Mesodermal cell (in vitro differentiated cells): ENCODE results near the gene MFSD12.
A peak's percentile ranks its signal among the peaks of the same experiment; 100 is the strongest.
"Not testable (repeated sequence)": the region's sequence is repeated elsewhere in the genome, so short reads cannot be mapped to it uniquely, and the experiment has no call there.

ENCODE experiments used
- H3K27ac ChIP-seq: 2 replicates; pipeline ENCODE4 v1.7.0; 2013; ENCODE audit warnings: mild to moderate bottlenecking, low read depth, low read length, moderate library complexity; ENCODE audit not compliant: severe bottlenecking
- H3K36me3 ChIP-seq: 2 replicates; pipeline ENCODE4 v1.7.1; 2013; ENCODE audit warnings: mild to moderate bottlenecking, low read length, moderate library complexity; ENCODE audit not compliant: control insufficient read depth, insufficient read depth
- H3K4me1 ChIP-seq: one replicate; pipeline ENCODE4 v1.7.1; 2013; ENCODE audit warnings: mild to moderate bottlenecking, low read length; ENCODE audit not compliant: insufficient read depth, control insufficient read depth, poor library complexity, severe bottlenecking
- H3K4me3 ChIP-seq: 2 replicates; pipeline ENCODE4 v1.7.0; 2013; ENCODE audit warnings: low read length, control low read depth, mild to moderate bottlenecking; ENCODE audit not compliant: insufficient read depth, poor library complexity, severe bottlenecking; ENCODE audit errors: extremely low read depth
- H3K9me3 ChIP-seq: 2 replicates; pipeline ENCODE4 v1.7.1; 2013; ENCODE audit warnings: mild to moderate bottlenecking, low read length, moderate library complexity; ENCODE audit not compliant: control insufficient read depth
- WGBS, 2 experiments: methylation state at CpG; one replicate each; pipeline ENCODE4 v1.1.5; 2013; ENCODE audit warnings: missing lambda C conversion rate in 2 of 2; ENCODE audit not compliant: insufficient coverage in 2 of 2; 5-methylcytosine and 5-hydroxymethylcytosine counted together

Gene MFSD12

DNA sequence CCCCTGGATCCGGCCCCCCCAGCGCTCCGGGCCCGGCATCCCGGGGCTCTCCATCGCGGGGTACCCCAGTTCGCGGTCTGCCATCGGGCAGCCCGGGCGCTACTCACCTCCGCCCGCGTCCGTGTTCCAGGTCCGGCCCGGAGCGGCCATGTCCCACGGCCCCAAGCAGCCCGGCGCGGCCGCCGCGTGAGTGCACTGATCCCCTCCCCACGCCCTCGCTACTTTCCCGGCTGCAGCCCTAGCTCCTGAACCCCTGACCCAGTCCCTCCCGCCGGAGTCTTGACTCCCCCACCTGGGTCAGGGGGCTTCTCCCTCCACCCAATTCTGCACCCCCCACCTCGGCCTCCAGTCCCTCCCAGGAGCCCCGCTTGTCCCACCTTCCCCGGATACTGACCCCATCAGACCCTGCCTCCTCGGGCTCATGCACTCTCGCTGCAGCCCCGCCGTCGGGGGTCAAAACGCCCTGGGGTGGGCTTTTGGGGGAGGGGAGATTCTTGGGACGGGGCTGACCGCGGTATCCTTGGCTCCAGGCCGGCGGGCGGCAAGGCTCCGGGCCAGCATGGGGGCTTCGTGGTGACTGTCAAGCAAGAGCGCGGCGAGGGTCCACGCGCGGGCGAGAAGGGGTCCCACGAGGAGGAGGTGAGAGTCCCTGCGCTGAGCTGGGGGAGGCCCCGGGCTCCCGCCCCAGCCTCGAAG lies 15.9 kb upstream of the MFSD12 start:
- Histone ChIP-seq H3K4me1 (peaks cover 16% of the 10 kb centered on the region), H3K36me3 (peaks cover 20% of the 10 kb centered on the region), H3K27ac (peak overlapping the region; percentile 66), H3K4me3 (peak overlapping the region; percentile 92), H3K9me3 (no peaks in the 10 kb centered on the region)
- 1% methylated on average over 36 to 58 of the region's 60 CpGs for whole genome bisulfite sequencing, 2 experiments

- Histone ChIP-seq H3K36me3 (peaks cover 20% of the 10 kb centered on the region), H3K4me3 (peak within 1 kb of the TSS; percentile 92), H3K27ac (peak within 1 kb of the TSS; percentile 66), H3K4me1 (peaks cover 16% of the 10 kb centered on the region), H3K9me3 (no peaks in the 10 kb centered on the region)
- WGBS, 2 experiments = 0 to 1% methylated on average over 2 to 14 of the region's 30 CpGs
Measured at GRCh38 chr19:3572855-3573161, 15.4 kb upstream of the MFSD12 start, which contains the start of gene HMG20B. TSS of gene HMG20B (plus strand) at chr19:3572944. CDS start at chr19:3573310, 366 bp downstream.

GRCh38 chr19:3572132-3572854 lies 14.9 kb upstream of the MFSD12 start:
- Histone ChIP-seq H3K4me1 (peaks cover 16% of the 10 kb centered on the region), H3K4me3 (peak overlapping the region; percentile 92), H3K36me3 (peaks cover 20% of the 10 kb centered on the region), H3K9me3 (no peaks in the 10 kb centered on the region), H3K27ac (peak overlapping the region; percentile 36)
- 4 to 9% methylated on average over 28 to 45 of the region's 48 CpGs for WGBS, 2 experiments

DNA sequence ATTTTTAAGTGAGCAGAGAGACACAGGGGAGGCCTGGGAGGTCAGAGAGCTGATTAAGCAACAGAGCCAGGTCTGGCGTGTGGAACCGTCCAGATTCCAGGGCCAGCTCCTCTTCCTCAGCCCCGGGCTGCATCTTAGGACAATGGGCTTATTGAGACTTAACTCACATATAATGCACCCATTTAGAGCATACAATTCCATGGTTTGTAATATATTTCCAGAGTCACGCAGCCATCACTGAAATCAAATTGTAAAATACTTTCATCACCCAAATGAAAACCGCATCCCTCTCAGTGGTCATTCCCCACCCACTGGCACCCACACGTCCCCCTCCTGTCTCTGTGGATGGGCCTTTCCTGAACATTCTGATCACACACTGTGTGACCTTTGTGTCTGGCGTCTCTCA lies 13.2 kb upstream of the MFSD12 start:
- no peaks in the 10 kb centered on the region for H3K9me3 ChIP-seq
- H3K27ac ChIP-seq = no peak overlapping the region
- peaks cover 15% of the 10 kb centered on the region for H3K36me3 ChIP-seq
- H3K4me3 ChIP-seq = no peak overlapping the region
- WGBS, 2 experiments = 87 to 93% methylated on average over 4 to 7 of the region's 7 CpGs
- H3K4me1 ChIP-seq = peaks cover 6% of the 10 kb centered on the region

DNA sequence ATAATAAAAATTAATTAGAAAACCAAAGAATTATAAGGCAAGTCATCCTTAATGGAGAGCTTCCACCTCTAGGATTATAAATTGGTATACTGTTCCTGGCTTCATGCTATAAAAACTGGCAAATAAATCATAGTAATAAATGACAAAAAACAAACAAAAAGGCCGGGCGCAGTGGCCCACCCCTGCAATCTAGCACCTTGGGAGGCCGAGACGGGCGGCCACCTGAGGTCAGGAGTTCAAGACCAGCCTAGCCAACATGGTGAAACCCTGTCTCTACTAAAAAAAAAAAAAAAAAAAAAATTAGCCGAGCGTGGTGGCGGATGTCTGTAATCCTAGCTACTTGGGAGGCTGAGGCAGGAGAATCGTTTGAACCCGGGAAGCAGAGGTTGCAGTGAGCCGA lies 12.7 kb upstream of the MFSD12 start:
- no CpG with 5 or more reads among the region's 11 CpGs for WGBS, 2 experiments

DNA sequence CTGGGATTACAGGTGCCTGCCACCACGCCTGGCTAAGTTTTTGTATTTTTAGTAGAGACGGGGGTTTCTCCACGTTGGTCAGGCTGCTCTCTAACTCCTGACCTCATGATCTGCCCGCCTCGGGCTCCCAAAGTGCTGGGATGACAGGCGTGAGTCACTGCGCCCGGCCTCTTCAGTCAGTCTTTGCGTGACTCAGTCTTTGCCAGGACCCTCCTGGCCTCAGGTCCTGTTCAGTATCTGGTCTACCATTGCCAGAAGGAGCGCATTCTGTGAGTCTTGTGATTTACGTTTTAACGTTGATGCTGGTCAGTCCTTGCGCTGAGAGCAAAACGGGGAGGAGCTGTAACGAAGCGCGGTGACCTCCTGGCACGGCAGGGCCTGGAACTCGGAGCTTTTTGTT lies 7.8 kb upstream of the MFSD12 start:
- Histone ChIP-seq H3K9me3 (no peaks in the 10 kb centered on the region), H3K36me3 (no peaks in the 10 kb centered on the region), H3K27ac (peak overlapping the region; percentile 57), H3K4me3 (no peak overlapping the region), H3K4me1 (peaks cover 6% of the 10 kb centered on the region)
- WGBS, 2 experiments = 80 to 84% methylated on average over 13 to 19 of the region's 19 CpGs

More for the DNA sequence above, 12.7 kb upstream of the MFSD12 start:
- H3K9me3 ChIP-seq, H3K27ac ChIP-seq, H3K4me3 ChIP-seq, H3K36me3 ChIP-seq, H3K4me1 ChIP-seq: not testable (repeated sequence)

DNA sequence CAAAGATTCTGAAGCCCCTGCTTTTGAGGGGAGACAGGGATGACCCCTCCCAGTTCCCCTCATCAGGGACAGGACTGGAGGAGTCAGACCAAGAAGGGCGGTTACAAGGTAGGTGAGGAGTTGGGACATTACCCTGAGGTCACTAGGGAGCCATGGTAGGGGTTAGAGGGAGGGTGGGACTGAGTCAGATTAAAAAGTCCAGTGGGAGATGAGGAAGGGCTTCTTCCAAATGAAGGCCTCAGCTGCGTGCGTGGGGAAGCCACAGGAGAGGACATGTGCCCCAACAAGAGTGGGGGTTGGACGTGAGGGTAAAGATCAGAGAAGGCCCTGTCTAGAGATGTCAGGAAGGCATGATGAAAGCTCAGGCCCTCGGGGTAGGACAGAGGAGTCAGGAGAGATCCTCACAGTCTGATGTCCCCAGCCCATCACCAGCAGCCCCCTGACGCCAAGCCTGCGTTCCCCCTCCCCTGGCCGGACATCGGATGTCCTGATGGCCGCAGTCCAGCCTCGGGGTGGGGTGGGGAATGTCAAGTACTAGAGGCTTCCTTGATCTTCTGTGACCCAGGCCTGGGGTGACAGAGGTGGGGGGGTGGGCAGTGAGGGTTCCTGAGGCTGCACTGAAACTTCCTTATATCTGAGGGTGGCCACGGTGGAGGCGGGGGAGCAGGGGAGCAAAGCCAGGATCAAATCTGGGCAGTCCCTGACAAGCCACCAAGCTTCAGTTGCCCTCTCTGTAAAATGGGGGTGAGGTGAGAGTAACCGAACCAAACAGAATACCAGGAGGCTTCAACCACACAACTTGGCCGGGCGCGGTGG lies 6.5 kb upstream of the MFSD12 start:
- no peak overlapping the region for H3K4me3 ChIP-seq
- no peak overlapping the region for H3K27ac ChIP-seq
- no peaks in the 10 kb centered on the region for H3K36me3 ChIP-seq
- no peaks in the 10 kb centered on the region for H3K9me3 ChIP-seq
- 90 to 96% methylated on average over 10 to 12 of the region's 17 CpGs for WGBS, 2 experiments
- peaks cover 6% of the 10 kb centered on the region for H3K4me1 ChIP-seq

GRCh38 chr19:3556978-3557460 lies 367 bp downstream of the MFSD12 start:
- H3K36me3 ChIP-seq = peaks cover 7% of the 10 kb centered on the region
- H3K4me3 ChIP-seq = peak overlapping the region; percentile 76
- H3K4me1 ChIP-seq = peaks cover 20% of the 10 kb centered on the region
- no peak overlapping the region for H3K27ac ChIP-seq
- no peaks in the 10 kb centered on the region for H3K9me3 ChIP-seq
- 0% methylated on average over 39 to 60 of the region's 60 CpGs for WGBS, 2 experiments

- Histone ChIP-seq H3K9me3 (no peaks in the 10 kb centered on the region), H3K27ac (no peak overlapping the region), H3K4me3 (peak overlapping the region; percentile 76), H3K36me3 (peaks cover 10% of the 10 kb centered on the region), H3K4me1 (peaks cover 20% of the 10 kb centered on the region)
- WGBS, 2 experiments = 50 to 59% methylated on average over 8 to 9 of the region's 9 CpGs
Measured at GRCh38 chr19:3556423-3556977, 886 bp downstream of the MFSD12 start.

DNA sequence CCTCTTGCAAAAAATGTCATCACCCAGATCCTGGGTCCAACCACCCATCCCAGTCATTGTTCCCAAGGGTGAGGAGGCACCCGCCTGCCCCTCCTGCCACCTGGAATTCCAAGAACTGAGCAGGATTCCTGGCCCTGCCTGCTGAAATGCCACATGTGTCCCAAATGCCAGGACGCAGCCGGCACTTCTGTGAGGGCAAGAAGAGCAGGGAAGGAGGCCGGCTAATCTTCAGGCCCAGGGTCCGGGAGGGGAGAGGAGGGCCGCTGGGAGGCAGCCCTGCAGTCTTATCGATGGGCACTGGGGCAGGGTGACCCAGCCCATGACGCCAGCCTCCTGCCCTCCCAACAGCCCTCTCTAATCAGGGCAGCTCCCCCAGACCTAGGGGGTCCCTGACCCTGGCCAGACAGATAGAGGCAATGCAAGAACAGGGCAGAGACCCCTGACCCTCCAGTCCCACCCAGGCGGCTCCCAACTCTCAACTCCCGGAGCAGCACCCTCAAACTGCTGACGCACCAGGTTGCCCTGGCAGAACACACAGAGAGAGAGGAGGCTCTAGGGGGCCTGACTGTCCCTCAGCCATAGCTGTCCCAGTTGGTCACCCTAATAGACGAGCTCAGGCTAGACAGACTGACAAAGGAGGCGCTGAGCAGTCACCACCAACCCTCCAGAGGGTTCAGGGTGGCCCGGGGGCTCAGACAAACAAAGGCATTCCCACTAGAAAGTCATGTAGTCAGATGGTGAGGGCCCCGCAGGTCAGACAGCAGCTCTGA lies 1.5 kb downstream of the MFSD12 start:
- Histone ChIP-seq H3K4me3 (peak overlapping the region; percentile 76), H3K27ac (no peak overlapping the region), H3K9me3 (no peaks in the 10 kb centered on the region), H3K4me1 (peaks cover 20% of the 10 kb centered on the region), H3K36me3 (peaks cover 17% of the 10 kb centered on the region)
- 86 to 88% methylated on average over 10 to 14 of the region's 15 CpGs for WGBS, 2 experiments
